Calu3 (cell line): ENCODE data around the gene CAMKMT. TPM values are rescaled to one million over a fixed set of nuclear protein-coding genes. Genes with fewer than 3 reads are reported as not detected.

Source experiments
- BruUV-seq: library from RNA; stranded (reverse); fragments of 400-500 nt; replicated peaks from 2 replicates; lab custom pipeline; 2021; lab: Mats Ljungman, UMichigan
- CTCF ChIA-PET: fragments of 300-600 bp; sonication (Branson Sonifier 250); formaldehyde crosslinking; loops from one replicate; lab custom pipeline; 2022; ENCODE audit warnings: antibody characterized with exemption; lab: Charles Lee
- DNase-seq: peaks from one replicate; pipeline ENCODE4 v3.0.0; 2022
- H3K27ac Mint-ChIP-seq: one replicate; pipeline ENCODE4 v1.8.0; 2022; ENCODE audit warnings: mixed read lengths; ENCODE audit not compliant: unreplicated experiment
- H3K27me3 Mint-ChIP-seq: one replicate; pipeline ENCODE4 v1.8.0; 2022; ENCODE audit warnings: mixed read lengths; ENCODE audit not compliant: unreplicated experiment
- H3K36me3 Mint-ChIP-seq: one replicate; pipeline ENCODE4 v1.8.0; 2022; ENCODE audit warnings: mild to moderate bottlenecking, moderate library complexity, mixed read lengths; ENCODE audit not compliant: insufficient read depth, unreplicated experiment
- H3K4me1 Mint-ChIP-seq: one replicate; pipeline ENCODE4 v1.8.0; 2022; ENCODE audit warnings: mild to moderate bottlenecking, low read depth, mixed read lengths; ENCODE audit not compliant: unreplicated experiment
- H3K4me3 Mint-ChIP-seq: one replicate; pipeline ENCODE4 v1.8.0; 2022; ENCODE audit warnings: mild to moderate bottlenecking, low read depth, moderate library complexity, mixed read lengths; ENCODE audit not compliant: unreplicated experiment
- H3K9me3 Mint-ChIP-seq: one replicate; pipeline ENCODE4 v1.8.0; 2022; ENCODE audit warnings: low read depth, mixed read lengths; ENCODE audit not compliant: unreplicated experiment
- CTCF ChIP-seq: fragments of 200-600 bp; IDR thresholded peaks from one replicate; pipeline ENCODE4 v1.8.0; 2022; ENCODE audit warnings: antibody characterized with exemption; ENCODE audit not compliant: unreplicated experiment
- intact Hi-C: fragments of 100-400 bp; cut with micrococcal nuclease; formaldehyde crosslinking; loops from one replicate; pipeline ENCODE4 v1.10.0; 2022; ENCODE audit not compliant: unreplicated experiment
- total RNA-seq: library from RNA; stranded (reverse); gene quantifications from 2 replicates; pipeline ENCODE4 v1.2.3, GENCODE V29; 2022

Gene CAMKMT
- total RNA-seq, 1 experiment from 2014 or later = 20.6 TPM

- intact Hi-C loops = no loop called here
These were observed 255.0 kb downstream of the CAMKMT start for GRCh38 chr2:44616667-44617155.

GRCh38 chr2:44618251-44619023, 256.7 kb downstream of the CAMKMT start:
- intact Hi-C loops = no loop called here

More at GRCh38 chr2:44616667-44617155, 255.0 kb downstream of the CAMKMT start:
- no peaks in the 10 kb centered on the region for H3K9me3 Mint-ChIP-seq
- no peak overlapping the region for H3K27ac Mint-ChIP-seq
- peaks cover 17% of the 10 kb centered on the region for H3K4me1 Mint-ChIP-seq
- H3K4me3 Mint-ChIP-seq = no peak overlapping the region
- DNase-seq = no peak
- BruUV-seq = no TSS peak
- CTCF ChIA-PET = interaction anchor here (0.7 kb wide), 2 partner anchors 19 to 22 kb away, joined by 3 read pairs; no protein-coding TSS in a partner anchor
- H3K36me3 Mint-ChIP-seq = no peaks in the 10 kb centered on the region
- no peaks in the 10 kb centered on the region for H3K27me3 Mint-ChIP-seq
- TF ChIP-seq CTCF = no peak

GRCh38 chr2:44620189-44620990, 258.6 kb downstream of the CAMKMT start:
- CTCF ChIA-PET = interaction anchor here (1.4 kb wide), 1 partner anchor 141 kb away, joined by 4 read pairs; no protein-coding TSS in a partner anchor
- BruUV-seq = no TSS peak
- H3K36me3 Mint-ChIP-seq = no peaks in the 10 kb centered on the region

More at GRCh38 chr2:44618251-44619023, 256.7 kb downstream of the CAMKMT start:
- Mint-ChIP-seq H3K9me3 (peaks cover 2% of the 10 kb centered on the region), H3K4me1 (peaks cover 18% of the 10 kb centered on the region), H3K4me3 (no peak overlapping the region), H3K27me3 (no peaks in the 10 kb centered on the region), H3K27ac (no peak overlapping the region), H3K36me3 (no peaks in the 10 kb centered on the region)
- CTCF ChIA-PET = no interaction called here
- no peak for DNase-seq
- no TSS peak for BruUV-seq
- no peak for TF ChIP-seq CTCF

More at GRCh38 chr2:44620189-44620990, 258.6 kb downstream of the CAMKMT start:
- peak overlapping the region; percentile 7 for H3K27ac Mint-ChIP-seq
- no peak for TF ChIP-seq CTCF
- H3K4me3 Mint-ChIP-seq = no peak overlapping the region
- H3K9me3 Mint-ChIP-seq = peaks cover 2% of the 10 kb centered on the region
- DNase-seq = peak; percentile 4
- intact Hi-C loops = no loop called here
- no peaks in the 10 kb centered on the region for H3K27me3 Mint-ChIP-seq
- peaks cover 18% of the 10 kb centered on the region for H3K4me1 Mint-ChIP-seq
